HFF-Myc (cell line): ENCODE data around the gene GIT2.

Experiments
- DNase-seq: peaks from one replicate; pipeline ENCODE4 v3.0.0-alpha.2; 2011; ENCODE audit warnings: low read depth; ENCODE audit errors: extremely low read depth
- H3K4me3 ChIP-seq: replicated peaks from 2 replicates; pipeline ENCODE4 v1.5.1; 2011; ENCODE audit warnings: low read depth, mild to moderate bottlenecking, control low read depth, low read length
- TF ChIP-seq, protein P1 (sequence below): IDR thresholded peaks from 2 replicates; pipeline ENCODE4 v1.5.1; 2012; ENCODE audit warnings: mild to moderate bottlenecking, low read depth, low read length, control low read depth; ENCODE audit errors: missing control alignments

The GIT2 gene, protein sequence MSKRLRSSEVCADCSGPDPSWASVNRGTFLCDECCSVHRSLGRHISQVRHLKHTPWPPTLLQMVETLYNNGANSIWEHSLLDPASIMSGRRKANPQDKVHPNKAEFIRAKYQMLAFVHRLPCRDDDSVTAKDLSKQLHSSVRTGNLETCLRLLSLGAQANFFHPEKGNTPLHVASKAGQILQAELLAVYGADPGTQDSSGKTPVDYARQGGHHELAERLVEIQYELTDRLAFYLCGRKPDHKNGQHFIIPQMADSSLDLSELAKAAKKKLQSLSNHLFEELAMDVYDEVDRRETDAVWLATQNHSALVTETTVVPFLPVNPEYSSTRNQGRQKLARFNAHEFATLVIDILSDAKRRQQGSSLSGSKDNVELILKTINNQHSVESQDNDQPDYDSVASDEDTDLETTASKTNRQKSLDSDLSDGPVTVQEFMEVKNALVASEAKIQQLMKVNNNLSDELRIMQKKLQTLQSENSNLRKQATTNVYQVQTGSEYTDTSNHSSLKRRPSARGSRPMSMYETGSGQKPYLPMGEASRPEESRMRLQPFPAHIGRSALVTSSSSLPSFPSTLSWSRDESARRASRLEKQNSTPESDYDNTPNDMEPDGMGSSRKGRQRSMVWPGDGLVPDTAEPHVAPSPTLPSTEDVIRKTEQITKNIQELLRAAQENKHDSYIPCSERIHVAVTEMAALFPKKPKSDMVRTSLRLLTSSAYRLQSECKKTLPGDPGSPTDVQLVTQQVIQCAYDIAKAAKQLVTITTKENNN

DNA sequence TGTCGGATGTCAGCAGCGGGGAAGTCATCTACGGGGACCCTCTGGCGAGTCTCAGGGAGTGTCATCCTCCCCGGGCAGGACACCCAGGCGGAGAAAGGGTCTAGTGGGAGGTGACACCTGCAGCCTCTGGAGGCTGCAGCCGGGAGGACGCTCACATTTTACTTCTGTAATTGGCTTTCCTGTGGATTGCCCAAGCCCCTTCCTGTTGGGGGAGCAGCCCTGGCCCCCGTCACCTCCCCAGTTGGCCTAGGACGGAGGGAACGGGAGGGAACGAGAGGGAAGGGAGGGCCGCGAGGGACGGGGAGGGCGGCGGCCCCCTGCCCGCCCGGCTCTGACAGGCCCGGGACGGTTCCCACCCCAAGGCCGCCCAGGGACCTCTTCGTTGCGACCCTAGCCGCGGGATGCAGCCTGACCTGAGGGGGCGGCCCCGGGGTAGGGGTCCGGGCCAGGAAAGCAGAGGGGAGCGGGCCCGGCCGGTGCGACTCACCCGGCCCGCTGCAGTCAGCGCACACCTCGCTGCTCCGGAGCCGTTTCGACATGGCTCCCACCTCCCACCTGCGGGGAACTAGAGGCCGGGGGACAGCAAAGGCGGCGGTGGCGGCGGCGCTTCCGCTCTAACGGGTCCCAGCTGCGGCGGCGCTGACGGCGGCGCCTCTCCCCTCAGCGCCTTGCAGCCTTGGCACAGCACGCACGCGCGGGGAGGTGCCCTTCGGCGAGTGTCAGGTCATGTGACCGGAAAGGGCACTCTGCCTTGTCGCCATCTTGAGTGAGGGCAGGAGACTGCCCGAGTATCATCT is at the start of gene GIT2:
TSS of gene GIT2 (minus strand) at position 683 of the 797 bp plus-strand sequence. CDS start at position 539, 144 bp downstream.
- DNase-seq = peak; percentile 77
- peak within 1 kb of the TSS; percentile 77 for H3K4me3 ChIP-seq
- TF ChIP-seq, protein P1, sequence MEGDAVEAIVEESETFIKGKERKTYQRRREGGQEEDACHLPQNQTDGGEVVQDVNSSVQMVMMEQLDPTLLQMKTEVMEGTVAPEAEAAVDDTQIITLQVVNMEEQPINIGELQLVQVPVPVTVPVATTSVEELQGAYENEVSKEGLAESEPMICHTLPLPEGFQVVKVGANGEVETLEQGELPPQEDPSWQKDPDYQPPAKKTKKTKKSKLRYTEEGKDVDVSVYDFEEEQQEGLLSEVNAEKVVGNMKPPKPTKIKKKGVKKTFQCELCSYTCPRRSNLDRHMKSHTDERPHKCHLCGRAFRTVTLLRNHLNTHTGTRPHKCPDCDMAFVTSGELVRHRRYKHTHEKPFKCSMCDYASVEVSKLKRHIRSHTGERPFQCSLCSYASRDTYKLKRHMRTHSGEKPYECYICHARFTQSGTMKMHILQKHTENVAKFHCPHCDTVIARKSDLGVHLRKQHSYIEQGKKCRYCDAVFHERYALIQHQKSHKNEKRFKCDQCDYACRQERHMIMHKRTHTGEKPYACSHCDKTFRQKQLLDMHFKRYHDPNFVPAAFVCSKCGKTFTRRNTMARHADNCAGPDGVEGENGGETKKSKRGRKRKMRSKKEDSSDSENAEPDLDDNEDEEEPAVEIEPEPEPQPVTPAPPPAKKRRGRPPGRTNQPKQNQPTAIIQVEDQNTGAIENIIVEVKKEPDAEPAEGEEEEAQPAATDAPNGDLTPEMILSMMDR = no peak

DNA sequence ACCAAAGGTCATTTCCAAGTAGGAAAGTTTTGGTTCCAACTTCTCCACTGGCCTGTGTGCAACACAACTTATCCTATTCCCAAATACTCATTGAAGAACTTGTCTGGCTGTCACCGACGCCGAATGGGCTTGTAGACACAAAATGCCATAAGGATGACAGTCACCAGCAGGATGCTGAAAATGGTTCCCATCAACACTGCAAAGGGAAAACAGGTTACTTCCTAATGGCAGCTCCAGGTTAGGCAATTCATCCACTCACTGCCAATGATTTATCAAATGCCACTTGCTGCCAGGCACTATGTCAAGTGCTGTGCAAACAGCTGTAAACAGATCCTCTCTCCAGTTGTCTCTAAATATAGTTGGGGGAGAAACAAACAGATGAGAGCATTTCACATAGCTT is 46.1 kb upstream of the GIT2 start:
- TF ChIP-seq, protein P1 = no peak
- H3K4me3 ChIP-seq = no peak overlapping the region
- no peak for DNase-seq

DNA sequence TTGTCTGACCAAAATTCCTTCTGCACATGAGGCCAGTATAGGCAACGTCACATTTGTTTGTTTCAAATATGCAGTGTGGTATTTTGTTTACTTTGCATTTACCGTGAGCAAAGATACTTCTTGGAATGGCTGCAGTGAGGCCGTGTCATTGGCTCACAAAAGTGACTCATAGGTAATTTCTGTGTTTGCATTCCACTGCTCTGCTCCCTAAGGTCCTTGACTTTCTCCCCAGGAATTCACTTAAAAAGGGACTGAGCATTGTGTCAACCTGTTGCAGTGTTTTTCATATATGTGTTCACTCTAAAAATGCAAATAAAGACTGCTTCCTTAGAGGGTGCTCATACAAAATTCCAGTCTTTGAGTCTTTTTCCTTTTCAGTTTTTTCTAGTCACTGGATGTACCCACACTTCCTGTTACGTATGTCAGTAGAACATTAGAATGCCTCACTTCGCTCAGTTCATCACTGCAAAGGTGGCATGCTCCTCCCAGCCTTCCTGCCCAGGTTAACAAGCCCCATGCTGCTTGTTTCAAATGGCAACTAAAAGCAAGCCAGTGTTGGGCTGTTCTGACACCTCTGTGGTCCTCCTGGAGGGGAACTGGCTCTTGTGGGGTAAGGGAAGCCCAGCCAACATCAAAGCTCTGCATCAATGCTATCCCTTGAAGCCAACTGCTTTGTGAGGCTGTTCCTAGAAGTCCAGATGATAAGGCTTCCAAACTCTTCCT is 43.1 kb upstream of the GIT2 start:
- TF ChIP-seq, protein P1 = no peak
- DNase-seq = peak; percentile 77
- no peak overlapping the region for H3K4me3 ChIP-seq

DNA sequence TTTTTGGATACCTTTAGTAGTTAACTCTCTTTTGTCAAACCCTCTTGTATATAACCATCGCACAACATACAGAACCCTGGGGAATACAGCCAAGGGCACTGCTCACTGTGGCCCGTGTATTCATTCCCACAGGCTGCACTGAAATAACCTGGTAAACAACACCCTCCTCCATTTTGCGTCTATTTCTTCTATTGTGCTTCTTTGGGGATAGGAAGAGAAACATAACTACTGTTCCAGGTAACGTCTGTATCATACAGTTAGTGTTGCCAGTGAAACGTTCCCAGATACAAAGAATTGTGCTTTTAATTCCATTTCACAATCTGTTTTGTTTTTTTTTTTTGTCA is 42.5 kb upstream of the GIT2 start:
- DNase-seq = no peak
- H3K4me3 ChIP-seq = no peak overlapping the region
- TF ChIP-seq, protein P1 = no peak

DNA sequence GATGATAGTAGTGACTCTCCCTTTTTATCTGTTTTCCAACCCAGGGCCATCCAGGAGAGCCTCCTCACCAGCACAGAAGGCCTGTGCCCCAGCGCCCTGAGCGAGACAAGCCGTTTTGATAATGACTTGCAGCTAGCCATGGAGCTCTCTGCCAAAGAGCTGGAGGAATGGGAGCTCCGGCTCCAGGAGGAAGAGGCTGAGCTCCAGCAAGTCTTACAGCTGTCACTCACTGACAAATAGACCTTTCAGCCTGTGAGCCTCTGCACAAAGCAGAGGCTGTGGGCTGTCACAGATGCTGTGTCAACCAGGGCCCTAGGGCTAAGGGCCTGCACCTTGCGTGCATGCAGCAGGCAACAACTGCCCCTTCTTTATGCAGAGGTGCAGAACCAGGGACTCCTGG is 41.1 kb upstream of the GIT2 start:
- DNase-seq = no peak
- H3K4me3 ChIP-seq = no peak overlapping the region
- TF ChIP-seq, protein P1 = no peak

DNA sequence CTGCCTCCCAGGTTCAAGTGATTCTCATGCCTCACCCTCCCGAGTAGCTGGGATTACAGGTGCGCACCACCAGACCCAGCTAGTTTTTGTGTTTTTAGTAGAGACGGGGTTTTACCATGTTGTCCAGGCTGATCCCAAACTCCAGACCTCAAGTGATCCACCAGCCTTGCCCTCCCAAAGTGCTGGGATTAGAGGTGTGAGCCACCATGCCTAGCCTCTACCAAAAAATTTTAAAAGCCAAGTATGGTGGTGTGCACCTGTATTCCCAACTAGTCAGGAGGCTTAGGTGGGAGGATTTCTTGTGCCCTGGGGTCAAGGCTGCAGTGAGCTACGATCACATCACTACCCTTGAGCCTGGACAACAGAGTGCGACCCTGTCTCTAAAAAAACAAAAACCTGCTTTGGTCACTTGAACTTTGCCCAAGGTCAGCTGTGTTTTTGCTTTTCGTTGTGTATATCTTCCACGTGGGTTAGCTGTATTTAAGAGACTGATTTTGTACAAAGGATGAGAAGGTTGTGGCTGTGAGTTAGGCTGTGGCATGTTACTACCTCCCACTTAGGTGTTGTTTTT is 39.5 kb upstream of the GIT2 start:
- DNase-seq = no peak
- no peak overlapping the region for H3K4me3 ChIP-seq

More for the DNA sequence above, 39.5 kb upstream of the GIT2 start:
- TF ChIP-seq, protein P1 = no peak
